Loucy (cell line): Measurements from ENCODE around the gene NTNG1.

Source experiments
- H2AFZ ChIP-seq: fragments of 200-600 bp; sonication (generic); 2 replicates; pipeline ENCODE4 v1.6.0; 2016; ENCODE audit warnings: antibody characterized with exemption, mild to moderate bottlenecking, low read length, moderate library complexity
- H3F3A ChIP-seq: fragments of 200-600 bp; 2 replicates; pipeline ENCODE4 v1.6.0; 2016; ENCODE audit warnings: antibody characterized with exemption, low read depth, mild to moderate bottlenecking
- H3K27me3 ChIP-seq: fragments of 200-600 bp; sonication (generic); 2 replicates; pipeline ENCODE4 v1.6.1; 2014; ENCODE audit warnings: low read length, mild to moderate bottlenecking; ENCODE audit not compliant: insufficient read depth, poor library complexity, severe bottlenecking
- H3K36me3 ChIP-seq: fragments of 200-600 bp; sonication (generic); 2 replicates; pipeline ENCODE4 v1.6.1; 2016; ENCODE audit warnings: low read length; ENCODE audit not compliant: insufficient read depth
- H3K4me1 ChIP-seq: fragments of 200-600 bp; sonication (generic); 2 replicates; pipeline ENCODE4 v1.5.1; 2014; ENCODE audit warnings: low read length, mild to moderate bottlenecking; ENCODE audit not compliant: insufficient read depth, poor library complexity, severe bottlenecking
- H3K4me2 ChIP-seq: fragments of 200-600 bp; sonication (generic); 2 replicates; pipeline ENCODE4 v1.6.0; 2014; ENCODE audit warnings: antibody characterized with exemption, low read length, low read depth, mild to moderate bottlenecking; ENCODE audit not compliant: poor library complexity, severe bottlenecking
- H3K4me3 ChIP-seq: fragments of 200-600 bp; sonication (generic); 2 replicates; pipeline ENCODE4 v1.5.1; 2014; ENCODE audit warnings: low read length, mild to moderate bottlenecking, mixed read lengths; ENCODE audit not compliant: poor library complexity, severe bottlenecking
- H3K79me2 ChIP-seq: fragments of 200-600 bp; sonication (generic); 2 replicates; pipeline ENCODE4 v1.6.1; 2014; ENCODE audit warnings: low read length; ENCODE audit not compliant: insufficient read depth
- H3K9ac ChIP-seq: fragments of 200-600 bp; sonication (generic); 2 replicates; pipeline ENCODE4 v1.6.0; 2014; ENCODE audit warnings: mild to moderate bottlenecking, low read depth, low read length, moderate library complexity; ENCODE audit not compliant: poor library complexity, severe bottlenecking
- H3K9me2 ChIP-seq: fragments of 200-600 bp; sonication (generic); replicated peaks from 2 replicates; pipeline ENCODE4 v1.6.1; 2016; ENCODE audit warnings: low read depth, low read length, mixed read lengths
- H3K9me3 ChIP-seq: fragments of 200-600 bp; sonication (generic); 2 replicates; pipeline ENCODE4 v1.6.1; 2014; ENCODE audit warnings: mild to moderate bottlenecking, antibody characterized with exemption, low read length, low read depth; ENCODE audit not compliant: insufficient read depth
- H4K20me1 ChIP-seq: fragments of 200-600 bp; sonication (generic); 2 replicates; pipeline ENCODE4 v1.6.0; 2014; ENCODE audit warnings: antibody characterized with exemption, low read length, mild to moderate bottlenecking; ENCODE audit not compliant: insufficient read depth, poor library complexity, severe bottlenecking
- CTCF ChIP-seq: fragments of 200-600 bp; sonication (generic); conservative IDR thresholded peaks from 2 replicates; pipeline ENCODE4 v1.5.1; 2014; ENCODE audit warnings: mild to moderate bottlenecking, antibody characterized with exemption, low read length
- EZH2phosphoT487 ChIP-seq: fragments of 200-600 bp; IDR thresholded peaks from 2 replicates; pipeline ENCODE4 v1.6.1; 2018; ENCODE audit warnings: antibody characterized with exemption, mild to moderate bottlenecking, moderate library complexity, borderline replicate concordance

Gene NTNG1

GRCh38 chr1:107344268-107344760 lies 203.5 kb downstream of the NTNG1 start:
- no peak overlapping the region for H2AFZ ChIP-seq
- H4K20me1 ChIP-seq, result no peaks in the 10 kb centered on the region
- no peak overlapping the region for H3K4me3 ChIP-seq
- no peaks in the 10 kb centered on the region for H3F3A ChIP-seq
- no peaks in the 10 kb centered on the region for H3K4me1 ChIP-seq
- no peak overlapping the region for H3K9ac ChIP-seq
- TF ChIP-seq CTCF, result no peak
- TF ChIP-seq EZH2phosphoT487, result no peak
- no peaks in the 10 kb centered on the region for H3K9me2 ChIP-seq
- H3K9me3 ChIP-seq, result no peaks in the 10 kb centered on the region
- H3K79me2 ChIP-seq, result no peaks in the 10 kb centered on the region
- no peaks in the 10 kb centered on the region for H3K27me3 ChIP-seq
- H3K36me3 ChIP-seq, result no peaks in the 10 kb centered on the region
- no peak overlapping the region for H3K4me2 ChIP-seq

GRCh38 chr1:107344836-107345235 lies 204.0 kb downstream of the NTNG1 start:
- Histone ChIP-seq H3K79me2 (no peaks in the 10 kb centered on the region), H3K4me3 (no peak overlapping the region), H3K9ac (no peak overlapping the region), H3K4me2 (no peak overlapping the region), H3K9me3 (no peaks in the 10 kb centered on the region), H3K9me2 (no peaks in the 10 kb centered on the region), H3F3A (no peaks in the 10 kb centered on the region), H3K36me3 (no peaks in the 10 kb centered on the region), H3K4me1 (no peaks in the 10 kb centered on the region), H3K27me3 (no peaks in the 10 kb centered on the region), H2AFZ (no peak overlapping the region), H4K20me1 (no peaks in the 10 kb centered on the region)
- TF ChIP-seq CTCF, result no peak
- TF ChIP-seq EZH2phosphoT487, result no peak

GRCh38 chr1:107352850-107353249 lies 212.0 kb downstream of the NTNG1 start:
- TF ChIP-seq CTCF (no peak), EZH2phosphoT487 (no peak)
- Histone ChIP-seq H3K9me2 (no peaks in the 10 kb centered on the region), H4K20me1 (no peaks in the 10 kb centered on the region), H3K4me1 (no peaks in the 10 kb centered on the region), H3K27me3 (no peaks in the 10 kb centered on the region), H3K79me2 (no peaks in the 10 kb centered on the region), H3K4me3 (no peak overlapping the region), H3K36me3 (no peaks in the 10 kb centered on the region), H3K9me3 (no peaks in the 10 kb centered on the region), H2AFZ (no peak overlapping the region), H3F3A (no peaks in the 10 kb centered on the region), H3K9ac (no peak overlapping the region), H3K4me2 (no peak overlapping the region)
